GM12878 (cell line): Measurements from ENCODE around the gene SULT1A1. TPM values are rescaled to one million over a fixed set of nuclear protein-coding genes. Genes with fewer than 3 reads are reported as not detected.

Experiments
- FOXM1 ChIP-seq: IDR thresholded peaks from 2 replicates; pipeline ENCODE4 v1.6.1; 2012; ENCODE audit warnings: low read depth, mild to moderate bottlenecking, inconsistent platforms, low read length, moderate library complexity
- IKZF1 ChIP-seq: fragments of 450-650 bp; conservative IDR thresholded peaks from 2 replicates; pipeline ENCODE4 v1.6.1; 2017; ENCODE audit warnings: antibody characterized with exemption, mild to moderate bottlenecking
- SUPT20H ChIP-seq: IDR thresholded peaks from 2 replicates; pipeline ENCODE4 v1.6.1; 2011; ENCODE audit warnings: low read depth, mild to moderate bottlenecking, low read length, moderate library complexity, borderline replicate concordance; ENCODE audit not compliant: control insufficient read depth
- USF1 ChIP-seq: IDR thresholded peaks from 2 replicates; pipeline ENCODE4 v1.6.1; 2011; ENCODE audit warnings: borderline replicate concordance, low read depth, mild to moderate bottlenecking, moderate library complexity, mixed read lengths, low read length; ENCODE audit not compliant: insufficient read depth; ENCODE audit errors: extremely low read length
- polyA plus RNA-seq, 11 experiments: library from polyadenylated mRNA; depleted of rRNA in 4 of 11; unstranded in 6 of 11; stranded (reverse) in 5 of 11; fragments of >200 nt; fragmentation: Nextera tagmentation in 4 of 11; fragmentation: Illumina TruSeq in 1 of 11; extraction: Ambion mirVana in 4 of 11; extraction: Trizol in 1 of 11; gene quantifications; 1 replicate in 1 of 11; 2 replicates in 10 of 11; pipeline versions ENCODE4 v1.2.1 to v1.2.3, GENCODE V29; 2011 to 2016; ENCODE audit warnings: inconsistent platforms in 2 of 11, missing spikeins in 2 of 11, low read depth in 1 of 11
- total RNA-seq, 4 experiments: library from RNA; depleted of rRNA in 3 of 4; stranded (reverse); fragments of >200 nt in 3 of 4; fragmentation: Illumina TruSeq in 1 of 4; extraction: Trizol in 1 of 4; gene quantifications; 2 replicates each; pipeline versions ENCODE4 v1.2.1 to v1.2.3, GENCODE V29; 2013 to 2021
- TF ChIP-seq, protein P1 (sequence below): fragments of 150-350 bp; IDR thresholded peaks from 2 replicates; pipeline ENCODE4 v1.6.1; 2014; ENCODE audit warnings: mild to moderate bottlenecking, low read depth, low read length
- TF ChIP-seq, protein P2 (sequence below): fragments of 450-650 bp; IDR thresholded peaks from 2 replicates; pipeline ENCODE4 v1.6.1; 2017; ENCODE audit warnings: mild to moderate bottlenecking, moderate library complexity

Gene SULT1A1
- total and polyA plus RNA-seq, 10 of the 15 experiments (the other 5 are each of a cell fraction or from before 2014, with no cell fraction given), result 0.03 to 1.5 (median 0.76) TPM; not detected in 1

GRCh38 chr16:28574925-28575324 lies 34.9 kb downstream of the SULT1A1 start (continued):
- TF ChIP-seq USF1, result no peak
- TF ChIP-seq SUPT20H, result no peak
- no peak for TF ChIP-seq FOXM1
- TF ChIP-seq, protein P1, sequence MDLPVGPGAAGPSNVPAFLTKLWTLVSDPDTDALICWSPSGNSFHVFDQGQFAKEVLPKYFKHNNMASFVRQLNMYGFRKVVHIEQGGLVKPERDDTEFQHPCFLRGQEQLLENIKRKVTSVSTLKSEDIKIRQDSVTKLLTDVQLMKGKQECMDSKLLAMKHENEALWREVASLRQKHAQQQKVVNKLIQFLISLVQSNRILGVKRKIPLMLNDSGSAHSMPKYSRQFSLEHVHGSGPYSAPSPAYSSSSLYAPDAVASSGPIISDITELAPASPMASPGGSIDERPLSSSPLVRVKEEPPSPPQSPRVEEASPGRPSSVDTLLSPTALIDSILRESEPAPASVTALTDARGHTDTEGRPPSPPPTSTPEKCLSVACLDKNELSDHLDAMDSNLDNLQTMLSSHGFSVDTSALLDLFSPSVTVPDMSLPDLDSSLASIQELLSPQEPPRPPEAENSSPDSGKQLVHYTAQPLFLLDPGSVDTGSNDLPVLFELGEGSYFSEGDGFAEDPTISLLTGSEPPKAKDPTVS, result no peak
- TF ChIP-seq IKZF1, result no peak
- TF ChIP-seq, protein P2, sequence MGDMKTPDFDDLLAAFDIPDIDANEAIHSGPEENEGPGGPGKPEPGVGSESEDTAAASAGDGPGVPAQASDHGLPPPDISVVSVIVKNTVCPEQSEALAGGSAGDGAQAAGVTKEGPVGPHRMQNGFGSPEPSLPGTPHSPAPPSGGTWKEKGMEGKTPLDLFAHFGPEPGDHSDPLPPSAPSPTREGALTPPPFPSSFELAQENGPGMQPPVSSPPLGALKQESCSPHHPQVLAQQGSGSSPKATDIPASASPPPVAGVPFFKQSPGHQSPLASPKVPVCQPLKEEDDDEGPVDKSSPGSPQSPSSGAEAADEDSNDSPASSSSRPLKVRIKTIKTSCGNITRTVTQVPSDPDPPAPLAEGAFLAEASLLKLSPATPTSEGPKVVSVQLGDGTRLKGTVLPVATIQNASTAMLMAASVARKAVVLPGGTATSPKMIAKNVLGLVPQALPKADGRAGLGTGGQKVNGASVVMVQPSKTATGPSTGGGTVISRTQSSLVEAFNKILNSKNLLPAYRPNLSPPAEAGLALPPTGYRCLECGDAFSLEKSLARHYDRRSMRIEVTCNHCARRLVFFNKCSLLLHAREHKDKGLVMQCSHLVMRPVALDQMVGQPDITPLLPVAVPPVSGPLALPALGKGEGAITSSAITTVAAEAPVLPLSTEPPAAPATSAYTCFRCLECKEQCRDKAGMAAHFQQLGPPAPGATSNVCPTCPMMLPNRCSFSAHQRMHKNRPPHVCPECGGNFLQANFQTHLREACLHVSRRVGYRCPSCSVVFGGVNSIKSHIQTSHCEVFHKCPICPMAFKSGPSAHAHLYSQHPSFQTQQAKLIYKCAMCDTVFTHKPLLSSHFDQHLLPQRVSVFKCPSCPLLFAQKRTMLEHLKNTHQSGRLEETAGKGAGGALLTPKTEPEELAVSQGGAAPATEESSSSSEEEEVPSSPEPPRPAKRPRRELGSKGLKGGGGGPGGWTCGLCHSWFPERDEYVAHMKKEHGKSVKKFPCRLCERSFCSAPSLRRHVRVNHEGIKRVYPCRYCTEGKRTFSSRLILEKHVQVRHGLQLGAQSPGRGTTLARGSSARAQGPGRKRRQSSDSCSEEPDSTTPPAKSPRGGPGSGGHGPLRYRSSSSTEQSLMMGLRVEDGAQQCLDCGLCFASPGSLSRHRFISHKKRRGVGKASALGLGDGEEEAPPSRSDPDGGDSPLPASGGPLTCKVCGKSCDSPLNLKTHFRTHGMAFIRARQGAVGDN, result no peak
